DND-41 (cell line): ENCODE measurements around the gene RTN4RL1.

Experiments
- ATAC-seq: fragments of 200-7000 bp; cut with Tn5 transposase; 3 replicates; pipeline ENCODE4 v1.9.1; 2021; ENCODE audit warnings: low read depth; ENCODE audit not compliant: insufficient read depth
- DNase-seq: peaks from one replicate; pipeline ENCODE4 v3.0.0-alpha.2; 2020
- H2AFZ ChIP-seq: 2 replicates; pipeline ENCODE4 v1.6.0; 2012; ENCODE audit warnings: low read depth, low read length
- H3K27ac ChIP-seq: 2 replicates; pipeline ENCODE4 v1.5.1; 2012; ENCODE audit warnings: low read length, inconsistent platforms
- H3K27me3 ChIP-seq: fragments of 200-600 bp; sonication (generic); 2 replicates; pipeline ENCODE4 v1.6.0; 2012; ENCODE audit warnings: low read length, mild to moderate bottlenecking, inconsistent platforms; ENCODE audit not compliant: insufficient read depth, poor library complexity
- H3K36me3 ChIP-seq: 2 replicates; pipeline ENCODE4 v1.5.1; 2012; ENCODE audit warnings: low read length, inconsistent platforms; ENCODE audit not compliant: insufficient read depth
- H3K4me1 ChIP-seq: 2 replicates; pipeline ENCODE4 v1.5.1; 2012; ENCODE audit warnings: mild to moderate bottlenecking, low read length; ENCODE audit not compliant: insufficient read depth
- H3K4me2 ChIP-seq: 2 replicates; pipeline ENCODE4 v1.6.0; 2012; ENCODE audit warnings: mild to moderate bottlenecking, moderate library complexity, low read length, inconsistent platforms; ENCODE audit not compliant: insufficient read depth
- H3K4me3 ChIP-seq, 2 experiments: fragments of 200-600 bp in 1 of 2; shearing (Covaris generic) in 1 of 2; 2 replicates each; pipeline ENCODE4 v1.5.1; 2012 to 2016; ENCODE audit warnings: inconsistent platforms in 2 of 2, low read length in 2 of 2, mild to moderate bottlenecking in 2 of 2, low read depth in 1 of 2, moderate library complexity in 1 of 2
- H3K79me2 ChIP-seq: 2 replicates; pipeline ENCODE4 v1.6.0; 2012; ENCODE audit warnings: low read length, inconsistent platforms; ENCODE audit not compliant: insufficient read depth
- H3K9ac ChIP-seq: 2 replicates; pipeline ENCODE4 v1.6.0; 2012; ENCODE audit warnings: low read depth, mild to moderate bottlenecking, inconsistent platforms, low read length, moderate library complexity
- H3K9me3 ChIP-seq: 2 replicates; pipeline ENCODE4 v1.5.1; 2012; ENCODE audit warnings: low read length, moderate library complexity, mild to moderate bottlenecking, inconsistent platforms; ENCODE audit not compliant: insufficient read depth, severe bottlenecking
- H4K20me1 ChIP-seq: 2 replicates; pipeline ENCODE4 v1.6.0; 2012; ENCODE audit warnings: low read length; ENCODE audit not compliant: insufficient read depth
- CTCF ChIP-seq: IDR thresholded peaks from 2 replicates; pipeline ENCODE4 v1.5.1; 2012; ENCODE audit warnings: borderline replicate concordance, low read length, moderate library complexity, mild to moderate bottlenecking; ENCODE audit not compliant: poor library complexity, severe bottlenecking; ENCODE audit errors: extremely low read depth
- EZH2 ChIP-seq: IDR thresholded peaks from 3 replicates; pipeline ENCODE4 v1.6.1; 2012; ENCODE audit warnings: borderline replicate concordance, low read depth, mild to moderate bottlenecking, moderate library complexity, low read length, inconsistent platforms; ENCODE audit not compliant: severe bottlenecking

RTN4RL1 gene

GRCh38 chr17:1888741-1889140, 136.4 kb downstream of the RTN4RL1 start:
- H3K27ac ChIP-seq, result no peak overlapping the region
- no peaks in the 10 kb centered on the region for H3K79me2 ChIP-seq
- H3K4me2 ChIP-seq, result no peak overlapping the region
- H3K4me1 ChIP-seq, result no peaks in the 10 kb centered on the region
- no peak overlapping the region for H3K4me3 ChIP-seq
- TF ChIP-seq EZH2 (no peak), CTCF (no peak)
- H3K9ac ChIP-seq, result no peak overlapping the region
- DNase-seq, result no peak
- peaks cover 96% of the 10 kb centered on the region for H3K36me3 ChIP-seq
- no peak for ATAC-seq
- no peaks in the 10 kb centered on the region for H3K27me3 ChIP-seq
- no peaks in the 10 kb centered on the region for H4K20me1 ChIP-seq
- no peak overlapping the region for H2AFZ ChIP-seq
- no peaks in the 10 kb centered on the region for H3K9me3 ChIP-seq
